IPS-18c (cell line): ENCODE measurements around the gene APOBEC3G.
"Not testable (repeated sequence)": the region's sequence is repeated elsewhere in the genome, so short reads cannot be mapped to it uniquely, and the experiment has no call there.

Experiments
- H3K4me3 ChIP-seq: 2 replicates; pipeline ENCODE4 v1.7.0; 2013; ENCODE audit warnings: low read depth, mild to moderate bottlenecking, low read length, moderate library complexity; ENCODE audit not compliant: insufficient read depth
- H3K9me3 ChIP-seq: one replicate; pipeline ENCODE4 v1.6.1; 2013; ENCODE audit warnings: mild to moderate bottlenecking, low read length, moderate library complexity; ENCODE audit not compliant: control insufficient read depth, insufficient read depth

APOBEC3G gene

DNA sequence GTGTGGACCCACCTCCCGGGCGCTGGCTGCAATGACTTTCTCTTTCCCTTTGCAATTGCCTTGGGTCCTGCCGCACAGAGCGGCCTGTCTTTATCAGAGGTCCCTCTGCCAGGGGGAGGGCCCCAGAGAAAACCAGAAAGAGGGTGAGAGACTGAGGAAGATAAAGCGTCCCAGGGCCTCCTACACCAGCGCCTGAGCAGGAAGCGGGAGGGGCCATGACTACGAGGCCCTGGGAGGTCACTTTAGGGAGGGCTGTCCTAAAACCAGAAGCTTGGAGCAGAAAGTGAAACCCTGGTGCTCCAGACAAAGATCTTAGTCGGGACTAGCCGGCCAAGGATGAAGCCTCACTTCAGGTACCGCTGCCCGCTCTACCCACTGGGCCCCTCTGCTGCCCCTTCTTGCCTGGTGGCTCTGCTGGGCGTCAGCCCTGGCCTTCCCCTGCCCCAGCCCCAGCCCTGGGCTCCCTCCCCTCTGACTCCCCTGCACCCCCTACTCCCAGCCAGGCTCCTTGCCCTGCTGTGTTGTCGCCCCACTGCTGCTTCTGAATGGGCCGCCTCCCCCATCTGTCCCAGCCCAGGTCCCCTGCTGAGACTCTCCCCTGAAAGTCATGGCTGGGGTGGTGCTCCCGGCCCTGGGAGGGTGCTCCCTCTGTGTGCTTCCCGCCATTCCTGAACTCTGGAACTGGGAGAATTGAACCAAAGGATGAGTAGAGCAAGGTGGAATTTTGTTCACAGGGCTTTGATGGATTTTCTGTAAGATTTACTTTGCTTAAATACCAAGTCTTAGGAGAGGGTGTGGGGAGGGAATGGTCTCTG is at the start of gene APOBEC3G:
Gene APOBEC3G, plus strand, starts transcription at position 250 of the 815 bp plus-strand sequence. Its CDS starts 87 bp downstream, at position 337.
- not testable (repeated sequence) for H3K9me3 ChIP-seq
- H3K4me3 ChIP-seq = peak within 1 kb of the TSS; percentile 20; the same call in 1 of the 2 replicates

DNA sequence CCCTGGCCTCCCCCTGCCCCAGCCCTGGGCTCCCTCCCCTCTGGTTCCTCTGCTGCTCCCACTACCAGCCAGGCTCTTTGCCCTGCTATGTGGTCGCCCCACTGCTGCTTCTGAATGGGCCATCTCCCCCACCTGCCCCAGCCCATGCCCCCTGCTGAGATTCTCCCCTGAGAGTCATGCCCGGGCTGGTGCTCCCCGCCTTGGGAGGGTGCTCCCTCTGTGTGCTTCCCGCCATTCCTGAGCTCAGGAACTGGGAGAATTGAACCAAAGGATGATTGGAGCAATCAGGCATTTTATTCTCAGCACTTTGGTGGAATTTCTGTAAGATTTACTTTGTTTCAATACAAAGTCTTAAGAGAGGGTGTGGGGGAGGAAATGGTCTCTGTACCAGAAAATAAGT is 49.4 kb upstream of the APOBEC3G start:
- no peak overlapping the region for H3K4me3 ChIP-seq
- no peaks in the 10 kb centered on the region for H3K9me3 ChIP-seq

DNA sequence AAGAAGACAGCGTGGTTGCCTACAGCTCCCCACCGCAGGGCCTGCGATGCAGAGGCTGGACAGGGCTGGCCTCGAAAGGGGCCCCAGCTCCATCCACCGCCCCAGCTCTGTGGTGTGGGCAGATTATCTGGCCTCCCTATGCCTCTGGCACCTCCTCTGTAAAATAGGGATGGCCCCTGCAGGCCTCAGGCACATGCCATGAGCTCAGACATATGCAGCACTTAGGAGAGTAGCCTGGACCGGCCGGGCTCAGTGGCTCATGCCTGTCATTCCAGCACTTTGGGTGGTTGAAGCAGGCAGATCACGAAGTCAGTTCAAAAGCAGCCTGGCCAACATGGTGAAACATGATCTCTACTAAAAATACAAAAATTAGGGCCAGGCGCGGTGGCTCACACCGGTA is 48.8 kb upstream of the APOBEC3G start:
- no peaks in the 10 kb centered on the region for H3K9me3 ChIP-seq
- H3K4me3 ChIP-seq = no peak overlapping the region

DNA sequence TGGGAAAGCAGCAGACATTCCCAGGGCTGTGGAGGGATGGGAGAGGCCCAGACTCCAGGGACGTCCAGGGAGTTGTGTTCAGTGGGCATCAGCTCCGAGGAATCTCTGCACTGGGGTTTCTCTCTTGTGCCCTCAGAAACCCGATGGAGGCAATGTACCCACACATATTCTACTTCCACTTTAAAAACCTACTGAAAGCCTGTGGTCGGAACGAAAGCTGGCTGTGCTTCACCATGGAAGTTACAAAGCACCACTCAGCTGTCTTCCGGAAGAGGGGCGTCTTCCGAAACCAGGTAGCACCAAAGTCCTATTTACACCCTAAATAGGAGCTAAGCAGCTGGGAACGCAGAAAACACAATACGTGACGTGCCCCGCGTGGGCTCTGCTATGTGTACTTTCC is 47.8 kb upstream of the APOBEC3G start:
- Histone ChIP-seq H3K9me3 (no peaks in the 10 kb centered on the region), H3K4me3 (no peak overlapping the region; the same call in 1 of the 2 replicates)

DNA sequence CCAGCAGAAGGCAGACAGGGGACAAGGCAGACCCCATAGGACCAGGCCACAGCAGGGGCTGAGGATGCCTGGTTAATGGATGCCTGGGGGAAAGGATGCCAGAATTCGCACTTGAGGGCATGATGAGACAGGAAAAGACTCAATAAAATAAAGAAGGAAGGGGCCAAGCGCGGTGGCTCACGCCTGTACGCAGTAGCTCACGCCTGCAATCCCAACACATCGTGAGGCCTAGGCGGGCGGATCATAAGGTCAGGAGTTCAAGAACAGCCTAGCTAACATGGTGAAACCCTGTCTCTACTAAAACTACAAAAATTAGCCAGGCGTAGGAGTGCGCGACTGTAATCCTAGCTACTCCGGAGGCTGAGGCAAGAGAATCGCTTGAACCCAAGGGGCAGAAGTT is 46.4 kb upstream of the APOBEC3G start:
- Histone ChIP-seq H3K4me3 (no peak overlapping the region), H3K9me3 (no peaks in the 10 kb centered on the region)

DNA sequence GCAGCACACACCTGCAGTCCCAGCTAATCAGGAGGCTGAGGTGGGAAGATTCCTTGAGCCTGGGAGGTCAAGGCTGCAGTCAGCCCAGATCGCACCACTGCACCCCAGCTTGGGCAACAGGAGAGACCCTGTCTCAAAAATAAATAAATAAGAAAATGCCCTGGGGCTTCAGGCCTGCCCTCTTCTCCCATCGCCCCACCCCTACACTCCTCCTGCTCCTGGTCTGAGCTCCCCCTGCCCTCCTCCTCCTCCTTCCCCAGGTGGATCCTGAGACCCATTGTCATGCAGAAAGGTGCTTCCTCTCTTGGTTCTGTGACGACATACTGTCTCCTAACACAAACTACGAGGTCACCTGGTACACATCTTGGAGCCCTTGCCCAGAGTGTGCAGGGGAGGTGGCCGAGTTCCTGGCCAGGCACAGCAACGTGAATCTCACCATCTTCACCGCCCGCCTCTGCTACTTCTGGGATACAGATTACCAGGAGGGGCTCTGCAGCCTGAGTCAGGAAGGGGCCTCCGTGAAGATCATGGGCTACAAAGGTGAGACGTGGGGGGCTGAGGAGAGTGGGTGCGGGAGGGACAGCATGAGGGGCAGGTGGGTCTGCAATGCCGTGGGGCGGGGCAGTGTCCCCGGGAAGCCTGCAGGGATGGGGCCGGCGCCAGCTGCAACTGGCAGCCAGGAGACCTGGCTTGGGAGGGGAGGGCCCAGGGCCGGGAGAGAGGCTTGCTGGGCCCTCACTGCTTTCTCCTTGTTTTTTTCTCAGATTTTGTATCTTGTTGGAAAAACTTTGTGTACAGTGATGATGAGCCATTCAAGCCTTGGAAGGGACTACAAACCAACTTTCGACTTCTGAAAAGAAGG is 45.4 kb upstream of the APOBEC3G start:
- not testable (repeated sequence) for H3K9me3 ChIP-seq, H3K4me3 ChIP-seq

DNA sequence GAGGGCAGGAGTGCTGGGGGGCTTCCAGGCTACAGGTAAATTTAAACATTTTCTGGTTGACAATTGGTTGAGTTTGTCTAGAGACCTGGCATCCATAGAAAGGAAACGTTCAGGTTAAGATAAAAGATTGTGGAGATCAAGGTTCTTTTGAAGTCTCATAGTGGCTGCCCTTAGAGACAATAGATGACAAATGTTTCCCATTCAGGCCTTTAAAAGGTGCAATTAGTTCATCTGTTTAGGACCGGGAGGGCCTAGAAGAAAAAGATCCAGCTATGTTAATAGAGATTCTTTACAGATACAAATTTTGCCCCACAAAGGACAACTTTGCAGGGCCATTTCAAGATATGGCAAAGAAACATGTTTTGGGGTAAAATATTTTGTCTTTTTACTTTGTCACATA is 40.0 kb upstream of the APOBEC3G start:
- not testable (repeated sequence) for H3K9me3 ChIP-seq, H3K4me3 ChIP-seq

DNA sequence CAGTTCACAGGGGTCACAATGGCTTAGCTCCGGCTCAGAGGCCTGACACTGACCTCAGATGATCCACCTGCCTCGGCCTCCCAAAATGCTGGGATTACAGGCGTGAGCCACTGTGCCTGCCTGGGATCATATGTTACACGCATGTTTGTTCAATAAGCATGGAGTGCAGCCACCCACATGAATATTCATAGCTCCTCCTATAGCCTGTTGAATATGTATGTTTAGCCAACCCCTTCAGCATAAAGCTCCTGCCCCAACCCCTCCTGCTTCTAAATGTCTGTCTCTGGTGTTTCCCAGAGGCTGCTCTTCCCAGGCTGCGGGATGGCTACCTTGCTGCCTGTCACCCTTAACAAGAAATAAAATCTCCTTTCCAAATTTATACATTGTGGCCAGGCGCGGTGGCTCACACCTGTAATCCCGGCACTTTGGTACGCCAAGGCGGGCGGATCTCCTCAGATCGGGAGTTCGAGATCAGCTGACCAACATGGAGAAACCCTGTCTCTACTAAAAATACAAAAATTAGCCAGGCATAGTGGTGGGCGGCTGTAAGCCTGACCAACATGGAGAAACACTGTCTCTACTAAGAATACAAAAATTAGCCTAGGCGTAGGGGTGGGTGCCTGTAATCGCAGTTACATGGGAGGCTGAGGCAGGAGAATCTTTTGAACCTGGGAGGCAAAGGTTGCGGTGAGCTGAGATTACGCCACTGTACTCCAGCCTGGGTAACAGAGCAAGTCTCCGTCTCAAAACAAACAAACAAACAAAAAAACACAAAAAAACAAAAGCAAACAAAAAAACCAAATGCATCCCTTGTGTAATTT is 37.6 kb upstream of the APOBEC3G start:
- Histone ChIP-seq H3K4me3 (peak overlapping the region; percentile 11; the same call in 1 of the 2 replicates), H3K9me3 (no peaks in the 10 kb centered on the region)

DNA sequence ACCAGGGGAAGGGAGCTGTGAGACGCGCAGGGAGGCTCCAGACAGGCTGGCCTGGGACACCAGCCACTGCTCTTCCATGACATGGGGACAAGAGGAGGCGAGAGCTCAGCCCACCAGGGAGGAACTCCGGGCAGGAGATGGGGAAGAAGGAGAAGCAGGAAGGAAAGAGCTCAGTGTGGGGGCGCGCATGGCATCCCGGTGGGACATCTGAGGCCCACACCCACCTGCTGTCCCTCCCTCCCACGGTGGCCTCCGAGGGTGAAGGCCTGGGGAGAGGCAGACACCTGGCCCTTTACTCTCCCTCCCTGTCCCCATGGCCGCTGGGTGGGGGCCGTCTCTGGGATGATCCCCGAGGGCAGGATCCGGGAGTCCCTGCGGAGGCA is 36.9 kb upstream of the APOBEC3G start:
- H3K4me3 ChIP-seq = peak overlapping the region; percentile 11; the same call in 1 of the 2 replicates
- not testable (repeated sequence) for H3K9me3 ChIP-seq

DNA sequence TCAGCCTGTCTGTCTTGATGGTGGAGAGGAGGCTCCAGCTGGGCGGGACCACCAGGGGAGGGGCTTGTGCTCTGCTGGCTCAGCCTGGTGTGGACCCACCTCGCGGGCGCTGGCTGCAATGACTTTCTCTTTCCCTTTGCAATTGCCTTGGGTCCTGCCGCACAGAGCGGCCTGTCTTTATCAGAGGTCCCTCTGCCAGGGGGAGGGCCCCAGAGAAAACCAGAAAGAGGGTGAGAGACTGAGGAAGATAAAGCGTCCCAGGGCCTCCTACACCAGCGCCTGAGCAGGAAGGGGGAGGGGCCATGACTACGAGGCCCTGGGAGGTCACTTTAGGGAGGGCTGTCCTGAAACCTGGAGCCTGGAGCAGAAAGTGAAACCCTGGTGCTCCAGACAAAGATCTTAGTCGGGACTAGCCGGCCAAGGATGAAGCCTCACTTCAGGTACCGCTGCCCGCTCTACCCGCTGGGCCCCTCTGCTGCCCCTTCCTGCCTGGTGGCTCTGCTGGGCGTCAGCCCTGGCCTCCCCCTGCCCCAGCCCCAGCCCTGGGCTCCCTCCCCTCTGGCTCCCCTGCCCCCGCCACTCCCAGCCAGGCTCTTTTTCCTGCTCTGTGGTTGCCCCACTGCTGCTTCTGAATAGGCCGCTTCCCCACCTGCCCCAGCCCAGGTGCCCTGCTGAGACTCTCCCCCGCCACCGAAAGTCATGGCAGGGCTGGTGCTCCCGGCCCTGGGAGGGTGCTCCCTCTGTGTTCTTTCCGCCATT is 36.4 kb upstream of the APOBEC3G start, which contains the start of gene APOBEC3F:
Gene APOBEC3F, plus strand, starts transcription at position 327 of the 759 bp plus-strand sequence. Its CDS starts 97 bp downstream, at position 424.
- peak within 1 kb of the TSS; percentile 38; the same call in 1 of the 2 replicates for H3K4me3 ChIP-seq
- H3K9me3 ChIP-seq = not testable (repeated sequence)

DNA sequence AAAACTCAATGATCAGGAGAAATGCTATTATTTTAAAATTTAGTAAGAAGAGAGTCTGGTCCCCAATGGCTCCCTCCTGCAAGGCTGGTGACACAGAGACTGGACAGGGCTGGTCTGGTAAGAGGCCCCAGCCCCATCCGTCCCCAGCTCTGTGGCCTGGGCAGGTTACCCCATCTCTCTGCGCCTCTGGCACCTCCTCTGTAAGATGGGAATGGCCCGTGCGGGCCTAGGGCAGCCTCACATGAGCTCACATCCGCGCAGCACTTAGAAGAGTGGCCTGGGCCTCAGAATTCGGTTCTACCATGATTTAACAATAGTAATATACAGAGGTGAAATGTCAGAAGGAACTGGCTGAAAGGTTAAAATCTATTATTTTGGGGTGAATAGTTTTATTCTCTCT is 35.2 kb upstream of the APOBEC3G start:
- no peak overlapping the region; the same call in 1 of the 2 replicates for H3K4me3 ChIP-seq
- H3K9me3 ChIP-seq = no peaks in the 10 kb centered on the region

DNA sequence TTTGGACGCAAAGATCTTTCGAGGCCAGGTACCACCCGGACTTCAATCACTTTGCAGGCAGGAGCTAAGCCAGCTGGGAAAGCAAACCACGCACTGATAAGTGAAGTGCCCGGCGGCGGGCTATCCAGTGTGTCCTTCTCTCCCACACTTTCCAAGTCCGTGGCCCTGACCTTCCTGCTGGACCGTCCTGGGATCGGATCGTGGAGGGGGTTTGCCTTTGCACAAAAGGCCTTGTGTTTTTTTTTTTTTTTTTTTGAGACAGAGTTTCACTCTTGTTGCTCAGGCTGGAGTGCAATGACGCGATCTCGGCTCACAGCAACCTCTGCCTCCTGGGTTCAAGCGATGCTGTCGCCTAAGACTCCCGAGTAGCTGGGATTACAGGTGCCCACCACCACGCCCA is 34.0 kb upstream of the APOBEC3G start:
- not testable (repeated sequence) for H3K9me3 ChIP-seq, H3K4me3 ChIP-seq

DNA sequence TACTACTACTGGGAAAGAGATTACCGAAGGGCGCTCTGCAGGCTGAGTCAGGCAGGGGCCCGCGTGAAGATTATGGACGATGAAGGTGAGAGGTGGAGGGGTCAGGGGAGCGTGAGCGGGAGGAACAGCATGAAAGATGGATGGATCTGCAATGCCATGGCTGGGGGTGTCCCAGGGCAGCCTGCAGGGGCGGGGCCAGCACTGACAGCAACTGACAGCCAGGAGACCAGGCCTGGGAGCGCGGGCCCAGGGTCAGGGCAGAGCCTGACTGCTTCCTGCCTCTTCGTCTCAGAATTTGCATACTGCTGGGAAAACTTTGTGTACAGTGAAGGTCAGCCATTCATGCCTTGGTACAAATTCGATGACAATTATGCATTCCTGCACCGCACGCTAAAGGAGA is 31.9 kb upstream of the APOBEC3G start:
- not testable (repeated sequence) for H3K4me3 ChIP-seq, H3K9me3 ChIP-seq

DNA sequence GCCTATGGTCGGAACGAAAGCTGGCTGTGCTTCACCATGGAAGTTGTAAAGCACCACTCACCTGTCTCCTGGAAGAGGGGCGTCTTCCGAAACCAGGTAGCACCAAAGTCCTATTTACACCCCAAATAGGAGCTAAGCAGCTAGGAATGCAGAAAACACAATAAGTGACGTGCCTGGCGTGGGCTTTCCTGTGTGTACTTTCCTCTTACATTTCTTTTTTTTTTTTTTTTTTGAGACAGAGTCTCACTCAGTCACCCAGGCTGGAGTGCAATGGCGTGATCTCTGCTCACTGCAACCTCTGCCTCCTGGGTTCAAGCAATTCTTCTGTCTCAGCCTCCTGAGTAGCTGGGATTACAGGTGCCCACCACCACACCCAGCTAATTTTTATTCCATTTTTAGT is 27.6 kb upstream of the APOBEC3G start:
- not testable (repeated sequence) for H3K4me3 ChIP-seq, H3K9me3 ChIP-seq

DNA sequence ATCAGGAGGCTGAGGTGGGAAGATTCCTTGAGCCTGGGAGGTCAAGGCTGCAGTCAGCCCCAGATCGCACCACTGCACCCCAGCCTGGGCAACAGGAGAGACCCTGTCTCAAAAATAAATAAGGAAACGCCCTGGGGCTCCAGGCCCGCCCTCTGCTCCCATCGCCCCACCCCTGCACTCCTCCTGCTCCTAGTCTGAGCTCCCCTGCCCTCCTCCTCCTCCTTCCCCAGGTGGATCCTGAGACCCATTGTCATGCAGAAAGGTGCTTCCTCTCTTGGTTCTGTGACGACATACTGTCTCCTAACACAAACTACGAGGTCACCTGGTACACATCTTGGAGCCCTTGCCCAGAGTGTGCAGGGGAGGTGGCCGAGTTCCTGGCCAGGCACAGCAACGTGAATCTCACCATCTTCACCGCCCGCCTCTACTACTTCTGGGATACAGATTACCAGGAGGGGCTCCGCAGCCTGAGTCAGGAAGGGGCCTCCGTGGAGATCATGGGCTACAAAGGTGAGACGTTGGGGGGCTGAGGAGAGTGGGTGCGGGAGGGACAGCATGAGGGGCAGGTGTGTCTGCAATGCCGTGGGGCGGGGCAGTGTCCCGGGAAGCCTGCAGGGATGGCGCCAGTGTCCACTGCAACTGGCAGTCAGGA is 25.1 kb upstream of the APOBEC3G start:
- not testable (repeated sequence) for H3K4me3 ChIP-seq, H3K9me3 ChIP-seq

DNA sequence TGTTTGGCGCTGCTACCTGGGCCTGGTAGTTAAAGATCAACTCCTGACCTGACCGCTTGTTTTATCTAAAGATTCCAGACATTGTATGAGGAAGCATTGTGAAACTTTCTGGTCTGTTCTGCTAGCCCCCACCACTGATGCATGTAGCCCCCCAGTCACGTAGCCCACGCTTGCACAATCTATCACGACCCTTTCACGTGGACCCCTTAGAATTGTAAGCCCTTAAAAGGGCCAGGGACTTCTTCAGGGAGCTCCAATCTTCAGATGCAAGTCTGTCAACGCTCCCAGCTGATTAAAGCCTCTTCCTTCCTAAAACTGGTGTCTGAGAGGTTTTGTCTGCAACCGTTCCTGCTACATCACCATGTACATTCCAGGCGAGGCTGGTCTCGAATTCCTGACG is 21.4 kb upstream of the APOBEC3G start:
- Histone ChIP-seq H3K9me3 (peaks cover 3% of the 10 kb centered on the region), H3K4me3 (no peak overlapping the region; the same call in 1 of the 2 replicates)
